GM13976 (cell line): ENCODE measurements around the gene SBSN.
"Not testable (repeated sequence)": the region's sequence is repeated elsewhere in the genome, so short reads cannot be mapped to it uniquely, and the experiment has no call there.

ENCODE experiments used
- DNase-seq: peaks from one replicate; pipeline ENCODE4 v3.0.0; 2012; ENCODE audit warnings: low spot score
- CTCF ChIP-seq: IDR thresholded peaks from 2 replicates; pipeline ENCODE4 v1.5.1; 2012; ENCODE audit warnings: borderline replicate concordance, mild to moderate bottlenecking; ENCODE audit not compliant: insufficient read depth; ENCODE audit errors: extremely low read depth, missing control alignments, control extremely low read depth
- in situ Hi-C: fragments of 300-500 bp; cut with MboI; formaldehyde crosslinking; loops from one replicate; pipeline ENCODE4 v1.12.0; 2022; ENCODE audit warnings: low sequenced_read_pairs, mixed read lengths, inconsistent platforms; ENCODE audit not compliant: unreplicated experiment

The SBSN gene

DNA sequence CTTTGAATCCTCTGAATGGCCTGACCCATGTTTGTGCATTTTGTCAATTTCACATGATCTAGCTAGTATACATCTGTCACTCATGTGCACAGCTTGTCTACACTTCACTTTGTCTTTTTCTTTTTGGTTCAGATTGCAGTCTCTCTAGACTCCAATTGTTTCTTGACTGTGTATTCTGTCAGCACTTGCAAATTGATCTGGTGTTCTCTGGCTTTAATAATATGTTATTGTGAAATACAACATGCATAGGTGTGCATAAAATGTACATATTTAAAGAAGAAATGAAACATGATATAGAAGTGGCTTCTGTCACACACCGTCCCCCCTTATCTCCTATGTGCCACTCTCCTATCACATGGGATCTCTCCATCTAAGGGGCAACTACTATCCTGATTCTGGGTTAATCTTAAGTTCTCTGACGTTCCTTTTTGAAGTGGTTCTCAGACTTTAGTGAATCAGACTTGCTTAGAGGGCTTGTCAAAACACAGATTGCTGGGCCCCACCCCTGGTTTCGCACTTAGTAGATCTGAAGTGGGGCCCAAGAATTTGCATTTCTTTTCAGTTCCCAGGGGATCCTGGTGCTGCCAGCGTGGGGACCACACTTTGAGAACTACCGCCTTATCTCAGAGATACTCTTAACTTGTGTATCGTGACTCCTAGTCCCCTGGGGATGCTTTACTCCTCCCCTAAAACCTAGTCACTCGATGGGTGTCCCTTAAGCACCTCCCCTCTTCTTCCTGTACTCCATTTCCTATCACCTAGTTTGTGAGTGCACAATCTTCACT lies 43.7 kb downstream of the SBSN start:
- TF ChIP-seq CTCF, result no peak
- in situ Hi-C loops, result no loop called here
- peak; percentile 85 for DNase-seq

GRCh38 chr19:35483089-35483488 lies 45.0 kb downstream of the SBSN start:
- in situ Hi-C loops, result no loop called here
- TF ChIP-seq CTCF, result no peak
- DNase-seq, result no peak

DNA sequence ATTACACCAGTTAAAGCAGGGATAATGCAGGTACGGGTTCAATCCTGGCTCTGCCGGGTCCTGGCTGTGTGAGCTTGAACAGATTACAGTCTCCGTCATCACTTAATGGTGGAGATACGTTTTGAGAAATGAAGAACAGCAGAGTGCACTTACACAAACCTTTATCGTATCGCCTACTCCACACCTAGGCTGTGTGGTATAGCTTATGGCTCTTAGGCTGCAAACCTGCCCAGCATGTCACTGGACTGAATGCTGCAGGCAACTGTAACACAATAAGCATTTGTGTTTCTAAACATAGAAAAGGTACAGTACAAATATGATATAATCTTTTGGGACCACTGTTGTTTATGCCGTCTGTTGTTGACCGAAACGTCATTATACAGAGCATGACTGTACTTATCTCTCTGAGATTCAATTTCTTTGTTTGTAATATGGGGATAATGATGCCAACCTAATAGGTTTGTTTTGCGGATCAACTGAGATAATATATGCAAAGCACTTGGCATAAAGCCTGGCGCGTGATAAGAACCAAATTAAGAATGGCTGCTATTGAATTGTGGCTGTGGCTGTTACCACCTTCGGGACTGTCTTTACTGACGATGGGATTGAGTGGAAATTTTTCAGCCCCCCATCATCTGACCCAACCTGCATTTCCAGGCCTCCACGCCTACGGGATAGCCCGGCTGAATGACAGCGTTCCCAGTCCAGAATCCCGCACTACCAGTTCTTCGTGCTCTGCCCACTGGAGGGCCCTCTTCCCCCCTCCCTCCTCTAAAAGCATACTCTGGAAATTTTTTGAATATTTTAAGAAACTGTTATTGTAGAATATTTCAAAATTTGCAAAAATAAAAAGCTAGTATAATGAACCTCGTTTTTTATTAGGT lies 49.1 kb downstream of the SBSN start:
- in situ Hi-C loops, result no loop called here
- no peak for DNase-seq
- TF ChIP-seq CTCF, result no peak

DNA sequence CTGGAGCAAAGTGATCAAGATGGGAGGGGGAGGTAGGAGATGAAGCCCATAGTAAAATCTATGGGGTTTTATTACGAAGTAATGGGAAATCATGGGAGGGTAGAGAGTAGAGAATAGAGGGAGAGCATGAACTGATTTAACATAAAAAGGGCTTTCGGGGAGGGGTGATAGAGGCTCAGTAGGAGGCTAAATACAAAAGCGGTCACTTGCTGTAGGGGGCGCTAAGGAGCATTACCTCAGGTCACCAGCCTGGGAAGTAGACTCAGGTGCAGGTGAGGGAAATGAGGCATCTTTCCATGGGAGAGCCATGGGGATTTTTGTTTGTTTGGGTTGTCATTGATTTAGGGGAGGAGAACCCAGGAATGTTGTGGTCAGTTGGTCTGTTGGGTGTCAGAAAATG lies 52.0 kb downstream of the SBSN start:
- no peak for TF ChIP-seq CTCF

GRCh38 chr19:35474594-35474993 lies 53.5 kb downstream of the SBSN start:
- DNase-seq, in situ Hi-C loops: not testable (repeated sequence)

More for the DNA sequence above, 52.0 kb downstream of the SBSN start:
- in situ Hi-C loops, result no loop called here
- no peak for DNase-seq

DNA sequence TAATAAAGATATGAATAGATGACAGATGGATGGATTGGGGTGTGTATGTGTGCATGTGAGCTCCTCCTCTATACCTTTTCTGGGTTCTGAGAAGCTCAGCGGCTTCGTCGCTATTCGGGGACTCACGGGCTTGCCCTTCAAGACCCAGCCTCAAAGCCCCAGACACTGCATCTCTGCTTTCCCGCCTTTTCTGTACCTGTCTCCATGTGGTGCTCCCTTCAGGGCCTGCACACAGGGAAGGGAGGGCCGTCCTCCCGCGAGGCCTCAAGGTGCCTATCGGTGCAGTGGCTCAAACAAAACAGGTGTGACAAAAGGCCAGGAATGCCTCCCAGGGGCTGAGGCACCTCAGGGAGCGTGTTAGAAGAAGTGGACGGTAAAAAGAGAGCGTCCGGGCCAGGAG lies 54.0 kb downstream of the SBSN start:
- TF ChIP-seq CTCF, result no peak
- in situ Hi-C loops, result no loop called here
- DNase-seq, result no peak
